ENCODE data around the gene KHSRP. TPM values are rescaled to one million over a fixed set of nuclear protein-coding genes. Genes with fewer than 3 reads are reported as not detected.
A peak's percentile ranks its signal among the peaks of the same experiment; 100 is the strongest.

The KHSRP gene
- total RNA-seq, 2 experiments from 2014 or later = 363 to 380 TPM

DNA sequence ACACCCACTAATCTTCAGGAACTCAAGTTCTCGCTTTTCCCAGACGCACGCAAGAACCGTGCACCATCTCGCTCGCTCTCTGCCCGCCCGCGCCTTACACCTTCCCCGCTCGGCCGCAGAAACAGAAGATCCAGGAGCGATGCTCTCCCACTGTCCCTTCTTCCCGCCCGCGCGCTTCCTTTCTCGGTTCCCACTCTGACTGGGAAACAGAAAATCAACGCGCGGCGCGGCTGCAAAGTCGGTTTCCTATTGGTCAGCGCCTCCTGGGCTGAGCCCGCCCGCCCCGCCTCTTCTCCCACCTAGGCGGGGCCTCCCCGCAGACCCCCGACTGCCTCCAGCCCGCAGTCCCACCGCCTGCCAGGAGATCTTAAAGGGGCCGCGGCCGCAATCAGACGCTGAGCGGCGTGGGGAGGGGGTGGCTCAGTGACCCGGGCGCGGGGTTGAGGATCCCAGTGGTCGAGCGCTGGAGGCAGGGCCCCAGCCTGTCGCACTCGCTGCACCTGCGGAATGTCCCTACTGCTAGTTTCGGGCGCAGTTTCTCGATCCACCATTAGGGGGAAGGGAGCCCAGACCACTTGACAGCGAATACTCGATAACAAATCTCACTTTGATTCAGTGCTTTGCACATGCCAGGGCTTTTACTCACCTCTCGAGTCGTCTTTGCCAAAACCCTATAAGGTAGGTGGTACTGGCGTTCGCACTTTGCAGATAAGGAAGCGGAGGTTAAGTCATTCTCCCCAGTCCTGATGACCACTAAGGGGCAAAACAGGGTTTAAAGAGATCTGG lies 35.7 kb upstream of the KHSRP start:
- ATAC-seq = peak; percentile 83
- CTCF ChIA-PET = no interaction called here
- H3K4me1 Mint-ChIP-seq = peaks cover 18% of the 10 kb centered on the region

DNA sequence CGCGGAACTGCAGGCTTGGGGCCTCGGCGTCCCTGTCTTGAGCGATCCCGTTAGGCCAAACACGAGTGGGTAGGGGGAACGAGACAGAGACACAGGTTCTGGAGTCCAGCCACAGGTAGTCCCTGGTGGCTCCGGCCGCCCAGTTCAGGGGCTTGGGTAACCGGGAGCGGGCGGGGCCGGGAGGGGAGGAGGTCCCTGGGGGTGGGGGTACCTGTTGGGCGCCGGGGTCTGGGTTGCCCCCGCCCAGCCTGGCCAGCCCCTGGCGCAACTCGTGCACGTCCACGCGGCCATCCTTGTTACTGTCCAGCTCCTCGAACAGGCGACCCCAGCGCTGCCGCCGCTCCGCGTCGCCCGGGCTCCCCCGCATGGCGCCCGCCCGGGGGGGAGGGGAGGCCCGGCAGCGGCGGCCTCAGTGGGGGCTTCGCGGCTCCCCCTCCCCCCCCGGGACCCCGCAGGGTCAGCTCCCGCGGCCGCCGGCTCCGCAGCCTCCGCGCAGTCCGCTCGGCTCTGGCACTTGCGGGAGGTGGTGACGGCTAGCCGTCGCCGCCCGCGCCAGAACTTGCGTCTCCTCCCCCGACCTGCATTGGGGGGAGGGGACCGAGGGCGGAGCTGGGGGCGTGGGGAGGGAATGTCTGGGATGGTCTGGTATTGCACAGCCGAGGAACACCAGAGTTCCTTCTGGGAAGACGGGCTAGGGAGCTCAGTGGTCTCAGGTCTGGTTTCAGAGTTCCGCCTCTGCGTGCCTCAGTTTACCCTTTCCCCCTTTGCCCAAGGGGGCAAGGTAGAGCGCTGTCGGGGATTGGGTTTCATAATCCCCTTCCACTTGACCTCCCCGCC lies 34.9 kb upstream of the KHSRP start, which contains the start of gene SLC25A23:
Gene SLC25A23 (minus strand): TSS at position 531 of the 837 bp plus-strand sequence. CDS start 164 bp downstream, at position 367.
- peaks cover 13% of the 10 kb centered on the region for H3K4me1 Mint-ChIP-seq
- DNase-seq (peak; percentile 79), ATAC-seq (peak; percentile 25)
- peaks cover 14% of the 10 kb centered on the region for H3K9me3 Mint-ChIP-seq (ENCODE audit: low read depth)
- peak within 1 kb of the TSS; percentile 80 for H3K4me3 Mint-ChIP-seq
- no peaks in the 10 kb centered on the region for H3K27me3 Mint-ChIP-seq
- CTCF ChIA-PET = interaction anchor here (0.9 kb wide), 1 partner anchor 241 kb away, joined by 4 read pairs; no protein-coding TSS in a partner anchor
- H3K36me3 Mint-ChIP-seq (ENCODE audit: low read depth) = peaks cover 22% of the 10 kb centered on the region
- intact Hi-C loops (cut with DNase I, micrococcal nuclease) = loop anchor here (1.0 to 5.0 kb wide), 22 partner anchors 17 to 632 kb away; partner anchors contain the start of genes CLPP (in 1 of the 2), DENND1C (in 1 of the 2), GPR108 (in 1 of the 2) and GTF2F1 (in 1 of the 2)
- H3K27ac Mint-ChIP-seq = peak within 1 kb of the TSS; percentile 83
- POLR2A ChIA-PET = no interaction called here

More for the DNA sequence above, 35.7 kb upstream of the KHSRP start:
- intact Hi-C loops (cut with DNase I, micrococcal nuclease) = loop anchor here (1.0 to 5.0 kb wide), 22 partner anchors 16 to 633 kb away; partner anchors contain the start of genes CLPP (in 1 of the 2), DENND1C (in 1 of the 2), GPR108 (in 1 of the 2) and GTF2F1 (in 1 of the 2)
- Mint-ChIP-seq H3K9me3 (ENCODE audit: low read depth) (peaks cover 6% of the 10 kb centered on the region), H3K27ac (peak overlapping the region; percentile 82), H3K4me3 (peak overlapping the region; percentile 78), H3K36me3 (ENCODE audit: low read depth) (peaks cover 14% of the 10 kb centered on the region), H3K27me3 (no peaks in the 10 kb centered on the region)
- peak; percentile 99 for DNase-seq
- POLR2A ChIA-PET = no interaction called here

DNA sequence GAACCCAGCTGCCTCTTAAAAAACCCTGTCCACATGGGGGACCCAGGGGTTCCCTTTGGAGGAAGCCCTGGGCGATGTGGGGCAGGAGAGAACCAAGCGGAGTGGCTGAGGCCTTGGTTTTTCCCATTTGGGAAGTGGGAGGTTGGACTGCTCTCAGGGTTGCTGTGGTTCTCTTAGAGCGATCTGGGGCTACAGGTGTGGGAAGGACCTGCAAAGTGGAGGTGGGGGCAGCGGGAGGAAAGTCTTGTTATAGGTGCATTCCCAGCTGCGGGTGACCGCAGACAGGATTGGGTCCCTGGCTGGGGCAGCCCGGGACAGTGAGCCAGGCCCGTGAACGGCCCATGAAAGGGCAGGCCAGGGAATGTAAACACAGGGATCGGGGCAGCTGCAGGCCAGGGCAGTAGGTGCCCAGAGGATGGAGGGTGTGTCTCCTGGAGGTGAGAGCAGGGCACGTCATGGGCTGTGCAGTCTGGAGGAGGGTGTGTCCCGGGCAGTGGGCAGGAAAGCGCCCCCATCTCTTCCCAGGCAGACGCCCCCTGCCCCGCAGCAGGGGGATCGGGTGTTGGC lies 34.2 kb upstream of the KHSRP start:
- DNase-seq (no peak), ATAC-seq (no peak)
- Mint-ChIP-seq H3K36me3 (ENCODE audit: low read depth) (peaks cover 29% of the 10 kb centered on the region), H3K27ac (peak overlapping the region; percentile 83), H3K4me3 (peak overlapping the region; percentile 80), H3K27me3 (no peaks in the 10 kb centered on the region), H3K4me1 (peaks cover 9% of the 10 kb centered on the region), H3K9me3 (ENCODE audit: low read depth) (peaks cover 18% of the 10 kb centered on the region)
- ChIA-PET POLR2A (no interaction called here), CTCF (interaction anchor here (0.9 kb wide), 1 partner anchor 240 kb away, joined by 4 read pairs; no protein-coding TSS in a partner anchor)
- intact Hi-C loops (cut with DNase I, micrococcal nuclease) = no loop called here

DNA sequence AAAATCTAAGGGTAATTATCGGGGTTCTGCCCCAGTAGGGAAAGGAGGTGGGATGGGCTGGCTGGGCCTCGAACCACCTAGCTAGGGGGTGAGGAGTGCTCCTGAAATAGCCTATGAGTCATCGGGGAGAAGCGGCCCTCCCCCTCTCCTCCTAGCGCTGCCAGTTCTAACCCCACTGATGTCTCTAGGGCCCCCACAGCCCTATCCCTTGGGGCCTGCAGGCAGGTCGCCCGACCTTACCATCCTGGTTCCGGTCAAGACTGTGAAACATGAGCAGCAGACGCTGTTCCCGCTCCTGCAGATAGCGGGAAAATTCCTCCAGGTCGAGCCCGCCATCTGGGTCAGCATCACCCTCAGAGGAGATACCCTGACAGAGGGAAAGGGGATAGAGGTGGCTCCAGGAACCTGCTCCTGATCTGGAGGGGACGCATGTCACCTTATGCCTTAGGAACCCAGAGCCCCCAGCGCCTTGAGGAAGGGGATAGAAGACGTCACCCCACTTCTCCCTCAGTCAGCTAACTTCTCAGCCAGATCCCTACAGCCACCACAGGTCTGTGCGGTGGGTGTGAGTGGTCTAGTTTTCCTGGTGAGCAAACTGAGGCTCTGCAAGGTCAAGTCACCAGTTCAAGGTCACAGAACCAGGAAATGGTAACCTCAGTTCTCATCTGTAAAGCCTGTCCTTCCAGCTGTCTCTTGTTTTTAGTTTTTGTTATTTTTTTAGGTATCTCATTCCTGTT lies 33.5 kb upstream of the KHSRP start:
- no peak overlapping the region for H3K27ac Mint-ChIP-seq
- ATAC-seq (no peak), DNase-seq (no peak)
- POLR2A ChIA-PET = no interaction called here
- H3K4me1 Mint-ChIP-seq = peaks cover 9% of the 10 kb centered on the region
- H3K4me3 Mint-ChIP-seq = peak overlapping the region; percentile 80
- H3K27me3 Mint-ChIP-seq = no peaks in the 10 kb centered on the region
- intact Hi-C loops (cut with DNase I, micrococcal nuclease) = no loop called here
- peaks cover 32% of the 10 kb centered on the region for H3K36me3 Mint-ChIP-seq (ENCODE audit: low read depth)
- CTCF ChIA-PET = interaction anchor here (0.9 kb wide), 1 partner anchor 240 kb away, joined by 4 read pairs; no protein-coding TSS in a partner anchor
- H3K9me3 Mint-ChIP-seq (ENCODE audit: low read depth) = peaks cover 18% of the 10 kb centered on the region

DNA sequence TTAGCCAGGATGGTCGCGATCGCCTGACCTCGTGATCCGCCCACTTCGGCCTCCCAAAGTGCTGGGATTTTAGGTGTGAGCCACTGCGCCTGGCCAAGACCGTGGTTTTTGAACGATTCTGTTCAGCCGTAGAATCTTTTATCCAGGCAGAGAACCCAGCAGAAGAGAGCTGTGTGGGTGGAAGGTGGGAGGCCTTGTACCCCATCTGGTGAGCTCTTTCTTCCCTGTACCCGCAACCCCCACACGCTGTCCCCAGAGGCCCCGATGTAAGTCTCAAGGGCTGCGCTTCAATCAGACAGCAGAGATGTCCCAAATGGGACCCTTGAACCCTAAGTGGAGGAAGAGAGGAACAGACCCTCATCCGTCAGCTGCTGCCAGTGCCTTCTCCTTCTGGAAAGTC lies 31.3 kb upstream of the KHSRP start:
- ChIA-PET CTCF (no interaction called here), POLR2A (no interaction called here)
- ATAC-seq (no peak), DNase-seq (no peak)
- peaks cover 18% of the 10 kb centered on the region for H3K9me3 Mint-ChIP-seq (ENCODE audit: low read depth)
- H3K27me3 Mint-ChIP-seq = no peaks in the 10 kb centered on the region
- no peak overlapping the region for H3K4me3 Mint-ChIP-seq
- peaks cover 9% of the 10 kb centered on the region for H3K4me1 Mint-ChIP-seq
- H3K36me3 Mint-ChIP-seq (ENCODE audit: low read depth) = peaks cover 38% of the 10 kb centered on the region
- intact Hi-C loops (cut with DNase I, micrococcal nuclease) = no loop called here
- H3K27ac Mint-ChIP-seq = no peak overlapping the region

DNA sequence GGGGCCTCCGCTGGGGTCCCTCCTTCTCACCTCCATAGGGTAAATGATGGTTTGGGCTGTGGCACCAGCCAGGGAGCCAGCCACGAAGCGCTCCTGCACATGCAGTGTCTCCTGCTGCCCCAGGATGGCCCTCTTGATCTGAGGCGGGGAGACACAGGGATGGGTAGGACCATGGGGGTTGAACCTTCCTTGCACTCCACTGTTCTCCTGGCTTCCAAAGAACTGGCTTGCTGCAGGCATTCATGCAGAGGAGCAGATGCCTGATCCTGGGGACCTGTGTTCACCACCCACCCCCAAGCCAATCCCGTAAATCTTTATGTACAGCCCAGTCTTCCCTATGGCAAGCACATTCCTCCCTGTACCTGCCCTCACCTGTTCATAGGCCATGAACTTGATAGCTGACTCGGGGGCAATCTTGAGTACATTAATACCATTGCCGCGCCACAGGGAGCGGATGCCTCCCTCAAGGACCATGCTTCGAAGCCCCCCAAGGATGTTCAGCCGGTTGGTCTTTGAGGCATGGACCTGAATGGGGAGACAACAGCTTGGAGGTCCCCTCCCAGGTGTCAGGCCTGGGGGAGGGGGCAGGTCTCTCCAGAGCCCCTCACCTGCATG lies 29.4 kb upstream of the KHSRP start:
- DNase-seq = no peak
- Mint-ChIP-seq H3K4me1 (peaks cover 6% of the 10 kb centered on the region), H3K27ac (no peak overlapping the region), H3K9me3 (ENCODE audit: low read depth) (peaks cover 18% of the 10 kb centered on the region), H3K36me3 (ENCODE audit: low read depth) (peaks cover 43% of the 10 kb centered on the region), H3K4me3 (no peak overlapping the region), H3K27me3 (no peaks in the 10 kb centered on the region)
- ATAC-seq = no peak
- intact Hi-C loops (cut with DNase I, micrococcal nuclease) = no loop called here
- CTCF ChIA-PET = interaction anchor here (0.5 to 0.6 kb wide), 3 partner anchors 26 to 425 kb away, joined by 3 to 4 read pairs (median 3); no protein-coding TSS in a partner anchor
- POLR2A ChIA-PET = no interaction called here

DNA sequence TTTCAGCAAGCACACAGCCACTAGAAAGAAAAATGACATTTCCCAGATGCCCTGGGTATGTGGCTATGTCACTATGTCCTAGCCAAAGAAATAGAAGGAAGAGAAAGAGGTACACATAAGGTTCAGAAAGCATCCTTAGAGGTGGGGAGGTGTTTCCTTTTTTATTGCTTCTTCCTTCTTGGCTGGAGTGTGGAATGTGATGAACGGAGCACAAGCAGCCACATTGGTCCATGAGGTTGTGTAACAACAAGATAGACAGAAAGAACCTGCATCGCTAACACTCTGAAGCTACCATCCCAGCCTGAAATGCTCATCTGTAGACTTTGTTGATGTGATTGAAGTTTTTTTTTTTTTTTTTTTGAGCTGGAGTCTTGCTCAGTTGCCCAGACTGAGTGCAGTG lies 28.3 kb upstream of the KHSRP start:
- Mint-ChIP-seq H3K4me3 (no peak overlapping the region), H3K36me3 (ENCODE audit: low read depth) (peaks cover 41% of the 10 kb centered on the region), H3K9me3 (ENCODE audit: low read depth) (peaks cover 18% of the 10 kb centered on the region), H3K27me3 (no peaks in the 10 kb centered on the region), H3K27ac (no peak overlapping the region), H3K4me1 (no peaks in the 10 kb centered on the region)
- ChIA-PET CTCF (no interaction called here), POLR2A (no interaction called here)
- DNase-seq = no peak
- intact Hi-C loops (cut with DNase I, micrococcal nuclease) = no loop called here
- ATAC-seq = no peak

DNA sequence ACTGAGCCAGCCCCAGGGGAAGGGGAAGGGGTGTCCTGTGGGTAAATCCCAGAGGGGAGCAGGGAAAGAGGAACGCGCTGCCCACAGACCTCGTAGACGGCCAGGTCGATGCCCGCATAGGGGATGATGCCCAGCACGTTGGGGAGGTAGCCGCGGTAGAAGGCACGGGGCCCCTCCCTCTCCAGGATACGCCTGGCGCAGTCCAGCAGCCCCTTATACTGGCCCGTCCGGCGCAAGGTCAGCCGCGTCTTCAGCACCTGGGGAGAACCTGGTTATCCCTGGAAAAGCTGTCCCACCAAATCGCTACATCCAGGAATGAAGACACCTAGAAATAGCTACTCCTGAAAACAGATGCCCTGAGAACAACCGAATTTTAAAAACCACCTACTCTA lies 27.6 kb upstream of the KHSRP start:
- ChIA-PET CTCF (interaction anchor here (1.0 kb wide), 1 partner anchor 73 kb away, joined by 3 read pairs; no protein-coding TSS in a partner anchor), POLR2A (no interaction called here)
- H3K27me3 Mint-ChIP-seq = no peaks in the 10 kb centered on the region
- H3K36me3 Mint-ChIP-seq (ENCODE audit: low read depth) = peaks cover 41% of the 10 kb centered on the region
- intact Hi-C loops (cut with DNase I, micrococcal nuclease) = no loop called here
- H3K4me1 Mint-ChIP-seq = no peaks in the 10 kb centered on the region
- H3K27ac Mint-ChIP-seq = no peak overlapping the region
- H3K9me3 Mint-ChIP-seq (ENCODE audit: low read depth) = peaks cover 18% of the 10 kb centered on the region
- DNase-seq = no peak
- H3K4me3 Mint-ChIP-seq = no peak overlapping the region
- no peak for ATAC-seq

DNA sequence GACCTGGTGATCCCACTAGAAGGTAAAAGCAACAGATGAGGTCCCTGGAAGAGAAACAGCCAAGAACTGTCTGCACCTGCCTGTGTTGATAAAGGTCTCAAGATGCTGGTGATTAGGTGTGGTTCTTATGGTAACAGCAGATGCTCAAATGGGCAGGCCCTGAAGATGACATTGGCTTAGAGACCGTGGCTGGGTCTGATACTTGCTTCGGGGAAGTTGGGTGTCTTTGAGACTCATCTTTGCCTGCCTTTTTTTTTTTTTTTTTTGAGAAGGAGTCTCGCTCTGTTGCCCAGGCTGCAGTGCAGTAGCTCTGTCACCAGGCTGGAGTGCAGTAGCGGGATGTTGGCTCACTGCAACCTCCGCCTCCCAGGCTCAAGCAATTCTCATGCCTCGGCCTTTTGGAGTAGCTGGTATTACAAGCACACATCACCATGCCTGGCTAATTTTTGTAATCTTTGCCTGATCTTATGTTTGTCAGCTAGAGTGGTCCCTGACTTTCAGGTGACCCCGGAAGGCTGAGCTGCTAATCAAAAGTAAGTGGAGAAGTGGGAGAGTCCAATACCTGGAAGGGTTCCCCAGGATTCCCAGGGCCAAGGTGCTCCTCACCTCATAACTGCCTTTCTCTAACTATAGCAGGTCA lies 27.1 kb upstream of the KHSRP start:
- intact Hi-C loops (cut with DNase I, micrococcal nuclease) = no loop called here
- DNase-seq (no peak), ATAC-seq (no peak)
- Mint-ChIP-seq H3K36me3 (ENCODE audit: low read depth) (peaks cover 43% of the 10 kb centered on the region), H3K9me3 (ENCODE audit: low read depth) (peaks cover 18% of the 10 kb centered on the region), H3K4me1 (no peaks in the 10 kb centered on the region), H3K27ac (no peak overlapping the region), H3K4me3 (no peak overlapping the region), H3K27me3 (no peaks in the 10 kb centered on the region)
- CTCF ChIA-PET = interaction anchor here (1.0 kb wide), 1 partner anchor 73 kb away, joined by 3 read pairs; no protein-coding TSS in a partner anchor
- POLR2A ChIA-PET = no interaction called here

DNA sequence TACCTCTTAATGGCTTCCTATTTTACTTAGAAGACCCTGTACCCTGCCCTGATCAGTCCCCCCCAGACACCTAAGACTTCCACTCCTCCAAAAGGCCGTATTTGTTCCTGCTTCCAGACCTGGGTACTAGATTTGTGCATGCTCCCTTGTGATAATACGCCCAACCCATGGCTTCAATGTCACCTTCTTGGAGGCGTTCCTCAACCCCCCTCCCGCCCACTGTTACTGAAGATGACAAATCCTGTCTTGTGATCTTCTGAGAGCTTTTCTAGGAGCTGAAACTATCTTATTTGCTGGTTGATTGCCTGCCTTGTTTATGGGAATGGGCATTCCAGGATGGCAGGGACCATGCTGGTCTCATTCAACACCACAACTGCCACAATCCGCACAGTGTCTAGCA lies 25.6 kb upstream of the KHSRP start:
- ATAC-seq (no peak), DNase-seq (no peak)
- Mint-ChIP-seq H3K27me3 (no peaks in the 10 kb centered on the region), H3K9me3 (ENCODE audit: low read depth) (peaks cover 11% of the 10 kb centered on the region), H3K4me1 (no peaks in the 10 kb centered on the region), H3K4me3 (no peak overlapping the region), H3K27ac (no peak overlapping the region), H3K36me3 (ENCODE audit: low read depth) (peaks cover 34% of the 10 kb centered on the region)
- intact Hi-C loops (cut with DNase I, micrococcal nuclease) = no loop called here
- ChIA-PET POLR2A (no interaction called here), CTCF (no interaction called here)

Data from activated CD4-positive, alpha-beta T cell treated with anti-CD3 and anti-CD28 coated beads for 36 hours (primary cell).